ENCODE measurements around the gene ZNF75A.
A peak's percentile ranks its signal among the peaks of the same experiment; 100 is the strongest.

Gene ZNF75A

GRCh38 chr16:3289998-3290673 is 15.2 kb upstream of the ZNF75A start:
- DNase-seq, result no peak

DNA sequence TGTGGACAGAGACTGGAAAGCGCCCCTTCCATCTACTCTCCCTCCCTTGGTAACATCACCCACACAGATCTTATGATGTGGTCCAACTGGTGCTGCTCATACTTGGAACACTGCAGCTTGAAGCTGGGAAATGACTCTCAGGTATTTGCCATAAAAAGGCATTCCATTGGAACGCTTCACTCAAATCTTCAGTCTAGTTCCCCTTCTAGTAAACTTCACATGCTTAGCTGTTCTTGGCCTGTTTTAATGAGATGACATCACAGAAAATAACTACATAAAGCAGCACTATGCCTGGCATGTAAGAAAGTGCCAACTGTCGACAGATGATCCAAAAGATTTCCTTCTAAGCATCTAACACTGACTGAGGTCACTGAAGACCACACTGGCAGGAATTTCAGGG is 12.7 kb upstream of the ZNF75A start:
- no peak for DNase-seq

DNA sequence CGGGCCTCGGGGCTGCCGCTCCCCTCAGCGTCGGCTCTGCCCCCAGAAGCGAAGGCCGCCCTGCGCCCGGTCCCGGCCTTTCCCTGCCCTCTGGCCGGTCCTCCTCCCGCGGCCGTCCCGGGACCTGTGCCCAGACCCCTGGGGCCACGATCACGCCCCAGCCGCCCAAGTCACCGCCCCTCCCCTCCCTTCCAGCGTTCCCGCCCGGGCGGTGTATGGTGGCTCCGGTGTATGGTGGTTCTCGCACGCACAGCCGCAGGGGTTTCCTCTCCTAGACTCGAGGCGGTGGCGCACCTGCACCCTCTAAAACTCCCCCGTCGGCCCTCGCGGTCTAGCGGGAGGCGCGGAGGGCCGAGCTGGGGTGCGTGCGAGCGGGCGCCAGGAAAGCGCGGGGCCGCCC is 10.1 kb upstream of the ZNF75A start:
- no peak for DNase-seq

DNA sequence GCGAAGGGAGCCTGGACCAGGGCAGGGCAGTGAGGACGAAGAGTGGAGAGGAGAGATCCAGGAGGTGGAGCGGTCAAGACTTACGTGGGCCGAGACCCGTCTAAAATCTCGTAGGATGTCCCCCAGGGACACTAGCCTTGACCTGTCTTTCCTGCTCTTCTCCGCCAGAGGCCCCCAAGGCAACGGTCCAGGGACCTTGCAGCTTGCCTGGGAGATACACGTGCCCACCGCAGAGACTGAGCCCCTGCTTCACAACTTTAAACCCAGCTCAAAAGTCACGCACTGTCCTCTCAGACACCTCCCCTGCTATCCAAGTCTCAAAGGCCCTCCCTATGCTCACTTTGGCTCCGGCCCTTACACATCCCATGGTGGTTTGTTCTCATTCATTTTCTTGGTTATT is 9.5 kb upstream of the ZNF75A start:
- DNase-seq, result no peak

DNA sequence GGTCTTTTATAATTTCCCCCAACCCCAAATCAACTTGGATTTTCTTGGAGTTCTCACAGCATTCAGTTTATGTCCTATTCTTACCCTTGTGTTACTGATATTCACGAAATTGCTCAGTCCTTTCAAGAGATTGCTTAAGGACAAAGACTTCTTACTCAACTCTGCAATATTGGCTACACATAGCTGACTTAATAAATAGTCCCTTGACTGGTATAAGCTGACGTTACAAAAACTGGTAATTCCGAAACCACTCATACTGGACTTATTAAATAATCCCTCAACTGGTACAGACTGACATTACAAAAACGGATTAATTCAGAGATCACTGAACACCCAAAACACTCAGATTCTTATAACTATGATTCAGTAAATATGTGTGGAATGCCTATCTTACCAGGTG is 927 bp upstream of the ZNF75A start:
- no peak for DNase-seq

- DNase-seq, result no peak
Measured at GRCh38 chr16:3306078-3306477, 781 bp downstream of the ZNF75A start.

GRCh38 chr16:3311496-3311895 is 6.2 kb downstream of the ZNF75A start:
- DNase-seq, result no peak

DNA sequence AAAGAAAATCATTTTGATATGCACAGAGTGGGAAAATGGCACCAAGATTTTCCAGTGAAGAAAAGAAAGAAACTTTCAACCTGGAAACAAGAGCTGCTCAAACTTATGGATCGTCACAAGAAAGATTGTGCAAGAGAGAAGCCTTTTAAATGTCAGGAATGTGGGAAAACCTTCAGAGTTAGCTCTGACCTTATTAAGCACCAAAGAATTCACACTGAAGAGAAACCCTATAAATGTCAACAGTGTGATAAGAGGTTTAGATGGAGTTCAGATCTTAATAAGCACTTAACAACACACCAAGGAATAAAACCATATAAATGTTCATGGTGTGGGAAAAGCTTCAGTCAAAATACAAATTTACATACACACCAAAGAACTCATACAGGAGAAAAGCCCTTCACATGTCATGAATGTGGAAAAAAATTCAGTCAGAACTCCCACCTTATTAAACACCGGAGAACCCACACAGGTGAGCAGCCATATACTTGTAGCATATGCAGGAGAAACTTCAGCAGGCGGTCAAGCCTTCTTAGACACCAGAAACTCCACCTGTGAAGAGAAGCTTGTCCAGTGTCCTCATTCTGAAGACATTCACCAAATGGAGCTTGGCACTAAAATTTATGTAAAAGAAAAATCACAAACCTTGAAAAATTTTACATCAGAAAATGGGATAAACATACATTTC is 12.2 kb downstream of the ZNF75A start:
- DNase-seq, result no peak

DNA sequence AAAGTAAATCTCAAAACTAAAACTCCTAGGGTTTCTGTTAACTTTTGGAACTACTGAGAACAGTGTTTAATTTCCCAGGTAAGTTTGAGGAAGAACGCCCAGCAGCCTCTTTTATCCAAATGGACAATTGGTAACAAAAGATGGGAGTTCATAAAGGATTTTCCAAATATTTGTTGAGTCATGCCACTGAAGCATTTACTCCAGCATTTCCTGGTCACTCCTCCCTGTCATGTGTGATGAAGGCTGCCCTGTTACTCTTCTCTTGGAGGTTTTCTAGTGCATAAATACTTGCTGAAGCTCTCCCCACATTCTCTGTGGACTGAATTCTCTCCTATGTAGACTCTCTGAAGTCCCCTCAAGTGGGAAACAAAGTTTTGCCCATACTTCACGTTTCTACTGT is 16.5 kb downstream of the ZNF75A start:
- DNase-seq, result no peak

DNA sequence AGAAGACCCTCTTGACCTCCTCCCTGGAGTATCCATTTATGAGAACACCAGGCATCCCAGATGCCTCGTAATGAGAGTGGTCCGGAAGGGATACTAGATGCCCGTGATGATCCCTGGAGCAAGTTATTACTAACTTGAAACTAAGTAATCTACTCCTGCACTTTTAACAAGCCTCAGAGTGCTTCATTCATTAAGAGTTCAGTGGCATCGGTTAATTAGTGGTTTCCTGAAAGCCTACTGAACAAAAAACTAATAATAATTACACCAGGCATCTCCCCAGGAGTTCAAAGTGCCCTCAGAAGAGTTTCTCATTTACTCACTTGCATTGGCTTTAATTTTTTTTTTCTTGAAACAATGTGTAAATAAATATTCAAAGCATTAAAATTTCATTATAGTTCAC is 22.2 kb downstream of the ZNF75A start:
- DNase-seq, result no peak

DNA sequence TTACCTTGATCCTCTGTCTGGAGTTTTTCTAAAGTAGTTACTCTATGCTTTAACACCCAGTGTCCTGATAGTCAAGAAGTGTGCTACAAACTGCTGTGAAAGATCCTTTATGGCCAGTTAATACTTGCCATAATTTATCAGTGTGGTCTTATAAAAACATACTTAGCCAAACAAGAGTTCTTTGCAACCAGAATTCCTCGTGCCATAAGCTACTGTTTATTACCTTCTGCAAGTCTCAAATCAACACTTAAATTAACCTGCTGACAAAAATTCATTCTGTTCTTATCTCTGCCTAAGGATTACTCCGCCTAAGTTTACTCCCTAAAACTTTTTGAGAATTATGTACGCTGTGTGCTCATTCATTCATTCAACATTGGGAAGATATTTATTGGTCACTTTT is 22.8 kb downstream of the ZNF75A start:
- no peak for DNase-seq

DNA sequence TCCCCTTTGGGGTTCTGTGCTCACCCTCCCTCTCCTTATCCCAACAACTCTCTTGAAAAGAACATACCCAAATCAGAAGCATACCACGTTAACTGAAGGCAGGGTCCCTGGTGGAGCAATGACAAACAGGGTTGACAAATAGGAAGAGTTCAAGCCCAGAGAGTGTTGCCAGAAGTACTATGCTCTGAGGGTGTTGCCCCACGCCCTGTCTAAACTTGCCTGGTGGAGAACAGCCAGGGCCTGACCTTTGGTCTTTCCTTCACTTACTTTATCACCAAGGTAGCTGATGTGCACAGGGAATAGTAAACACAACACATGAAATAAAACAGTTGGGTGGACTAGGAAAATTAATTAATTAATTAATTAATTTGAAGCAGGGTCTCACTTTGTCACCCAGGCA is 23.3 kb downstream of the ZNF75A start:
- DNase-seq, result no peak

DNA sequence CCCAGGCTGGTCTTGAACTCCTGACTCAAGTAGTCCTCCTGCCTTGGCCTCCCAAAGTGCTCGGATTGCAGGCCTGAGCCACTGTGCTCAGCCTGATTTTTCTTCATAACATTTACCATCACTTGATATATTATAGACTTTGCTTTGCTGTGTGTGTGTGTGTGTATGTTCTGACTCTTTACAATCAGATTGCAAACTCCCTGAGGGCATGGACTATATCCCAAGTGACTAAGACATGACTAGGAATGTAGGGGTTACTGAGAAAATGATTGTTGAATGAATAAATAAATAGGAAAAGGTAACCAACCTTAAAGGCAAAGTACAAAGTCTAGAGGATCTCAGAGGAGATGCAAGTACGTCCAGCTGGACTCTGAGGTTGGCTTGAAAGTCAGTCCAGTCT is 40.7 kb downstream of the ZNF75A start:
- no peak for DNase-seq

GRCh38 chr16:3347586-3347985 is 42.3 kb downstream of the ZNF75A start:
- DNase-seq, result no peak

DNA sequence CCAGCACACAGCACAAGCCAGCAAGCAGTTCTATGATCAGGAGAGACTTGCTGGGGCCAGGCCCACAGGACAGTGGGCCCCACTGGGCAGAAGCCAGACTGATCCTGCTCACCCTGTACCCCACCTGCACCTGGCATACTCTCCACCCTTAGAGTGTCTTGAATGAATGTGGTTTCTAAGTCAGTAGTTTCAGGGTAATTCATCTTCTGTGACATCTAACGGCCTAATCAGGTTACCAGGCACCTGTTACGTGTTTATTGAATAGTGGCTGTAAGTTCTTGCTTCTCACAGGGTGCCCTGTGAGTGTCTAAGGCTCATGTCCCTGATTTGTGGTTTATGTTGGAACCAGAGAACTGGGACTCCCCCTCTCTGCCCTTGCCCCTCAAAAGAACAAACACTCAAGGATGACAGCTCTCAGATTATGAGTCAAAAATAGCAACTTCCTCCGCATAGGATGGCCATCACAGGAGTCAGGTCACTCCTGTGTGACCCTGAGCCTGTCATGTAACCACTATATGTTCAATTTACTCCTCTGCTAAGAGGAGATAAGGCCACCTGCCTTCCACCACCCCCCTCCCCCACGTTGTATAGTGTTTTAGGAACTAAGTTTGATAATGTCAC is 43.4 kb downstream of the ZNF75A start:
- no peak for DNase-seq

DNA sequence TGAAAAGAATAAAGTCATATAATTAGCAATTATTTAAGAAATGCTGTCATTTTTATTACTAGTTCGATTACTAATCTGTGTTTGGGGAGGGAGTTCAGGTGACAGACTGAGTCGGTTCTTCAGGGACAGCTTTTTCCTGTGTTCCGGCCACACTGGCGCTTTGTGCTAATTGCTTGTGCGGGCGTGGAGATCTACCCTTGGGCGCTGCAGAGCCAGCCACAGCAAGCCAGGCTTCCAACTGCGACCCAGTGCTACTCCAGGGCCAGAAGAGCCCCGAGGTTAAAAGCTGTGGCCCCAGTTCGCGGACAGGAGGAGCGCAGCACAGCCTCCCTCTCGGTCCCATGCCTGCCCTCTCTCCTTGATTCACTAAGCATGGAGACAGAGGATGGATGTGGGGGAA is 43.9 kb downstream of the ZNF75A start:
- no peak for DNase-seq

GRCh38 chr16:3355589-3355988 is 50.3 kb downstream of the ZNF75A start, which contains the start of gene OR2C1:
OR2C1 (plus strand) TSS chr16:3355889; CDS start chr16:3355941, 52 bp downstream.
- no peak for DNase-seq

GRCh38 chr16:3356118-3356517 is 50.8 kb downstream of the ZNF75A start:
- no peak for DNase-seq

GRCh38 chr16:3358871-3359270 is 53.6 kb downstream of the ZNF75A start:
- DNase-seq, result no peak

DNA sequence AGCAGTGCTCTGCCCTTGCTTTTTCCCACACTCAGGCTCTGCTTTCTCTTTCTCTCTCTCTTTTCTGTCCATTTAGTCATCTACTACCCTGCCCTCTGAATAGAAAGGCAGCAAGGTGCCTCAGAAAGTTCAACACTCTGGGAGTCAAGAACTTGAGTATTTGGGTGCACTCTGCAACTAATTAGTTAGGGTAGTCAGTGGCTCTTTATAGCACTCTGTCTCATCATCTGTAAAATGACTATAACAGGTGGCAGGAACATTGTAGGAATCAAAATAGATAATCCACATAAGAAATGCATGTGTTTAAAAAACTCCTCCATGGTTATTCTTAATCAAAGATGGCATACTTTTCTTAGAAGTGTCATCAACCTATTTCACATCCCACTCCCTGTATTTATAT is 57.6 kb downstream of the ZNF75A start:
- DNase-seq, result no peak

- DNase-seq, result no peak
Measured at GRCh38 chr16:3363793-3364192, 58.5 kb downstream of the ZNF75A start.

GRCh38 chr16:3364774-3365427 is 59.6 kb downstream of the ZNF75A start:
- DNase-seq, result peak; percentile 89

All from activated T-cell treated with anti-CD3 and anti-CD28 coated beads, Interleukin-2, amount 50 U/mL, for 48 hours (primary cell).